ENCODE data around the gene MAGI2.

MAGI2 gene

GRCh38 chr7:78803501-78804127 is 649.9 kb downstream of the MAGI2 start:
- H3K27me3 ChIP-seq (ENCODE audit: control insufficient read depth, insufficient read depth, low read length): no peaks in the 10 kb centered on the region
- no peaks in the 10 kb centered on the region for H3K9me3 ChIP-seq (ENCODE audit: control insufficient read depth, low read depth, low read length)
- H3K4me3 ChIP-seq (ENCODE audit: low read length): no peak overlapping the region
- H3K36me3 ChIP-seq (ENCODE audit: control insufficient read depth, low read depth, low read length): no peaks in the 10 kb centered on the region
- no peaks in the 10 kb centered on the region for H3K4me1 ChIP-seq (ENCODE audit: control insufficient read depth, low read depth, low read length)
- H3K27ac ChIP-seq (ENCODE audit: low read length): peak overlapping the region; percentile 39
- no peak overlapping the region for H3K9ac ChIP-seq (ENCODE audit: low read length)

GRCh38 chr7:78794101-78794500 is 659.4 kb downstream of the MAGI2 start:
- no peaks in the 10 kb centered on the region for H3K9me3 ChIP-seq (ENCODE audit: control insufficient read depth, low read depth, low read length)
- no peaks in the 10 kb centered on the region for H3K27me3 ChIP-seq (ENCODE audit: control insufficient read depth, insufficient read depth, low read length)
- H3K36me3 ChIP-seq (ENCODE audit: control insufficient read depth, low read depth, low read length): no peaks in the 10 kb centered on the region
- no peak overlapping the region for H3K9ac ChIP-seq (ENCODE audit: low read length)
- H3K27ac ChIP-seq (ENCODE audit: low read length): no peak overlapping the region
- H3K4me3 ChIP-seq (ENCODE audit: low read length): no peak overlapping the region
- H3K4me1 ChIP-seq (ENCODE audit: control insufficient read depth, low read depth, low read length): peaks cover 5% of the 10 kb centered on the region

- Histone ChIP-seq H3K4me3 (ENCODE audit: low read length) (no peak overlapping the region), H3K9ac (ENCODE audit: low read length) (no peak overlapping the region), H3K4me1 (ENCODE audit: control insufficient read depth, low read depth, low read length) (peaks cover 5% of the 10 kb centered on the region), H3K27me3 (ENCODE audit: control insufficient read depth, insufficient read depth, low read length) (no peaks in the 10 kb centered on the region), H3K36me3 (ENCODE audit: control insufficient read depth, low read depth, low read length) (no peaks in the 10 kb centered on the region), H3K9me3 (ENCODE audit: control insufficient read depth, low read depth, low read length) (no peaks in the 10 kb centered on the region), H3K27ac (ENCODE audit: low read length) (no peak overlapping the region)
These were observed 660.8 kb downstream of the MAGI2 start for GRCh38 chr7:78792624-78793023.

- Histone ChIP-seq H3K36me3 (ENCODE audit: control insufficient read depth, low read depth, low read length) (no peaks in the 10 kb centered on the region), H3K4me3 (ENCODE audit: low read length) (no peak overlapping the region), H3K27me3 (ENCODE audit: control insufficient read depth, insufficient read depth, low read length) (no peaks in the 10 kb centered on the region), H3K9ac (ENCODE audit: low read length) (no peak overlapping the region), H3K27ac (ENCODE audit: low read length) (no peak overlapping the region), H3K9me3 (ENCODE audit: control insufficient read depth, low read depth, low read length) (no peaks in the 10 kb centered on the region), H3K4me1 (ENCODE audit: control insufficient read depth, low read depth, low read length) (peaks cover 5% of the 10 kb centered on the region)
These were observed 661.5 kb downstream of the MAGI2 start for GRCh38 chr7:78792006-78792405.

- Histone ChIP-seq H3K27me3 (ENCODE audit: control insufficient read depth, insufficient read depth, low read length) (no peaks in the 10 kb centered on the region), H3K9me3 (ENCODE audit: control insufficient read depth, low read depth, low read length) (no peaks in the 10 kb centered on the region), H3K4me3 (ENCODE audit: low read length) (no peak overlapping the region), H3K4me1 (ENCODE audit: control insufficient read depth, low read depth, low read length) (peaks cover 8% of the 10 kb centered on the region), H3K36me3 (ENCODE audit: control insufficient read depth, low read depth, low read length) (no peaks in the 10 kb centered on the region), H3K27ac (ENCODE audit: low read length) (no peak overlapping the region), H3K9ac (ENCODE audit: low read length) (no peak overlapping the region)
These were observed 665.0 kb downstream of the MAGI2 start for GRCh38 chr7:78788464-78788863.

GRCh38 chr7:78787854-78788253 is 665.6 kb downstream of the MAGI2 start:
- Histone ChIP-seq H3K9me3 (ENCODE audit: control insufficient read depth, low read depth, low read length) (no peaks in the 10 kb centered on the region), H3K36me3 (ENCODE audit: control insufficient read depth, low read depth, low read length) (no peaks in the 10 kb centered on the region), H3K27ac (ENCODE audit: low read length) (no peak overlapping the region)

GRCh38 chr7:78786055-78786454 is 667.4 kb downstream of the MAGI2 start:
- peaks cover 4% of the 10 kb centered on the region for H3K4me1 ChIP-seq (ENCODE audit: control insufficient read depth, low read depth, low read length)
- no peaks in the 10 kb centered on the region for H3K9me3 ChIP-seq (ENCODE audit: control insufficient read depth, low read depth, low read length)
- no peak overlapping the region for H3K4me3 ChIP-seq (ENCODE audit: low read length)
- no peak overlapping the region for H3K27ac ChIP-seq (ENCODE audit: low read length)
- no peaks in the 10 kb centered on the region for H3K27me3 ChIP-seq (ENCODE audit: control insufficient read depth, insufficient read depth, low read length)
- H3K9ac ChIP-seq (ENCODE audit: low read length): no peak overlapping the region
- H3K36me3 ChIP-seq (ENCODE audit: control insufficient read depth, low read depth, low read length): no peaks in the 10 kb centered on the region

More at GRCh38 chr7:78787854-78788253, 665.6 kb downstream of the MAGI2 start:
- Histone ChIP-seq H3K4me3 (ENCODE audit: low read length) (no peak overlapping the region), H3K27me3 (ENCODE audit: control insufficient read depth, insufficient read depth, low read length) (no peaks in the 10 kb centered on the region), H3K4me1 (ENCODE audit: control insufficient read depth, low read depth, low read length) (peaks cover 7% of the 10 kb centered on the region), H3K9ac (ENCODE audit: low read length) (no peak overlapping the region)

GRCh38 chr7:78783179-78783962 is 670.1 kb downstream of the MAGI2 start:
- no peak overlapping the region for H3K9ac ChIP-seq (ENCODE audit: low read length)
- no peak overlapping the region for H3K4me3 ChIP-seq (ENCODE audit: low read length)
- no peaks in the 10 kb centered on the region for H3K27me3 ChIP-seq (ENCODE audit: control insufficient read depth, insufficient read depth, low read length)
- no peaks in the 10 kb centered on the region for H3K9me3 ChIP-seq (ENCODE audit: control insufficient read depth, low read depth, low read length)
- H3K27ac ChIP-seq (ENCODE audit: low read length): no peak overlapping the region
- H3K4me1 ChIP-seq (ENCODE audit: control insufficient read depth, low read depth, low read length): peaks cover 4% of the 10 kb centered on the region
- no peaks in the 10 kb centered on the region for H3K36me3 ChIP-seq (ENCODE audit: control insufficient read depth, low read depth, low read length)

- H3K4me3 ChIP-seq (ENCODE audit: low read length): no peak overlapping the region
- no peaks in the 10 kb centered on the region for H3K27me3 ChIP-seq (ENCODE audit: control insufficient read depth, insufficient read depth, low read length)
- no peak overlapping the region for H3K27ac ChIP-seq (ENCODE audit: low read length)
- peaks cover 4% of the 10 kb centered on the region for H3K4me1 ChIP-seq (ENCODE audit: control insufficient read depth, low read depth, low read length)
- no peak overlapping the region for H3K9ac ChIP-seq (ENCODE audit: low read length)
- H3K9me3 ChIP-seq (ENCODE audit: control insufficient read depth, low read depth, low read length): no peaks in the 10 kb centered on the region
- H3K36me3 ChIP-seq (ENCODE audit: control insufficient read depth, low read depth, low read length): no peaks in the 10 kb centered on the region
These were observed 672.9 kb downstream of the MAGI2 start for GRCh38 chr7:78780560-78780959.

GRCh38 chr7:78779788-78780187 is 673.7 kb downstream of the MAGI2 start:
- Histone ChIP-seq H3K9me3 (ENCODE audit: control insufficient read depth, low read depth, low read length) (no peaks in the 10 kb centered on the region), H3K9ac (ENCODE audit: low read length) (no peak overlapping the region), H3K27ac (ENCODE audit: low read length) (no peak overlapping the region), H3K4me3 (ENCODE audit: low read length) (no peak overlapping the region), H3K36me3 (ENCODE audit: control insufficient read depth, low read depth, low read length) (no peaks in the 10 kb centered on the region), H3K4me1 (ENCODE audit: control insufficient read depth, low read depth, low read length) (peaks cover 4% of the 10 kb centered on the region), H3K27me3 (ENCODE audit: control insufficient read depth, insufficient read depth, low read length) (no peaks in the 10 kb centered on the region)

GRCh38 chr7:78777829-78778228 is 675.6 kb downstream of the MAGI2 start:
- H3K9ac ChIP-seq (ENCODE audit: low read length): no peak overlapping the region
- H3K4me3 ChIP-seq (ENCODE audit: low read length): no peak overlapping the region
- no peaks in the 10 kb centered on the region for H3K9me3 ChIP-seq (ENCODE audit: control insufficient read depth, low read depth, low read length)
- H3K27ac ChIP-seq (ENCODE audit: low read length): no peak overlapping the region
- H3K27me3 ChIP-seq (ENCODE audit: control insufficient read depth, insufficient read depth, low read length): no peaks in the 10 kb centered on the region
- no peaks in the 10 kb centered on the region for H3K36me3 ChIP-seq (ENCODE audit: control insufficient read depth, low read depth, low read length)
- peaks cover 2% of the 10 kb centered on the region for H3K4me1 ChIP-seq (ENCODE audit: control insufficient read depth, low read depth, low read length)

Data from iPS-18a (cell line).